MM.1S (cell line): ENCODE measurements around the gene RGS17.

Experiments used
- CTCF ChIP-seq: fragments of 300-600 bp; sonication (generic); IDR thresholded peaks from 2 replicates; pipeline ENCODE4 v1.5.1; 2016; ENCODE audit warnings: antibody characterized with exemption, low read length, mixed read lengths
- EZH2 ChIP-seq: fragments of 300-600 bp; sonication (generic); optimal IDR thresholded peaks from 2 replicates; pipeline ENCODE3; 2017; ENCODE audit warnings: low read depth, mild to moderate bottlenecking, antibody characterized with exemption, low read length, mixed read lengths

- TF ChIP-seq CTCF (no peak), EZH2 (no peak)
These were observed 96.9 kb downstream of the RGS17 start for GRCh38 chr6:153034139-153034538.
